HCT116 (cell line): ENCODE data around the gene CRLF1. TPM values are rescaled to one million over a fixed set of nuclear protein-coding genes. Genes with fewer than 3 reads are reported as not detected.

Source experiments
- ATAC-seq: fragments of 200-7000 bp; cut with Tn5 transposase; 2 replicates; pipeline ENCODE4 v1.9.1; 2020; ENCODE audit warnings: mild to moderate bottlenecking, moderate library complexity
- BruUV-seq: library from RNA; stranded (reverse); fragments of 400-500 nt; replicated peaks from 2 replicates; lab custom pipeline; 2021; lab: Mats Ljungman, UMichigan
- CTCF ChIA-PET: fragments of 300-600 bp; sonication (Branson Sonifier 250); formaldehyde crosslinking; loops from one replicate; lab custom pipeline; 2021; ENCODE audit warnings: antibody characterized with exemption; lab: Charles Lee
- POLR2A ChIA-PET: fragments of 300-600, 350-600 bp; sonication (Branson Sonifier 250); formaldehyde crosslinking; loops from one replicate; lab custom pipeline; 2021; ENCODE audit warnings: antibody characterized with exemption; lab: Charles Lee
- RAD21 ChIA-PET, 2 experiments: fragments of 300-600 bp; sonication (Branson Sonifier 250); formaldehyde crosslinking; loops; one replicate each; lab custom pipeline; 2023; ENCODE audit warnings: low total read pairs in 2 of 2; ENCODE audit not compliant: uncharacterized antibody in 2 of 2, unreplicated experiment in 2 of 2, low non-redundant PET in 1 of 2; lab: Charles Lee
- DNase-seq: peaks from one replicate; pipeline ENCODE4 v3.0.0-alpha.2; 2010; ENCODE audit warnings: low read depth, low spot score
- H2AFZ ChIP-seq: fragments of 200-600 bp; shearing (Covaris generic), sonication (generic); 2 replicates; pipeline ENCODE4 v1.6.1; 2017; ENCODE audit warnings: low read depth, mixed run types, mixed read lengths, antibody characterized with exemption, low read length; ENCODE audit not compliant: poor library complexity, severe bottlenecking
- H3K27ac ChIP-seq: 2 replicates; pipeline ENCODE4 v1.5.1; 2012; ENCODE audit warnings: low read depth, low read length
- H3K27me3 ChIP-seq: fragments of 200-600 bp; sonication (generic); 2 replicates; pipeline ENCODE4 v1.6.1; 2016; ENCODE audit warnings: mixed run types, low read length, mixed read lengths; ENCODE audit not compliant: insufficient read depth
- H3K36me3 ChIP-seq, 2 experiments: fragments of 200-500 bp in 1 of 2; fragments of 200-600 bp in 1 of 2; sonication (Bioruptor generic) in 1 of 2; sonication (generic) in 1 of 2; 2 replicates each; pipeline versions ENCODE4 v1.5.1 to v1.6.1; 2014 to 2016; ENCODE audit warnings: low read length in 2 of 2, inconsistent platforms in 1 of 2, mixed read lengths in 1 of 2, mixed run types in 1 of 2; ENCODE audit not compliant: insufficient read depth in 2 of 2, control insufficient read depth in 1 of 2
- H3K4me1 ChIP-seq, 2 experiments: fragments of 200-600 bp in 1 of 2; sonication (generic) in 1 of 2; 2 replicates each; pipeline versions ENCODE4 v1.5.1 to v1.6.1; 2012 to 2017; ENCODE audit warnings: low read length in 2 of 2, inconsistent platforms in 1 of 2, mild to moderate bottlenecking in 1 of 2, mixed read lengths in 1 of 2, mixed run types in 1 of 2, moderate library complexity in 1 of 2; ENCODE audit not compliant: insufficient read depth in 2 of 2, control insufficient read depth in 1 of 2
- H3K4me2 ChIP-seq: fragments of 200-600 bp; sonication (generic); 2 replicates; pipeline ENCODE4 v1.6.1; 2017; ENCODE audit warnings: mixed run types, low read length, mixed read lengths
- H3K4me3 ChIP-seq, 2 experiments: fragments of 200-600 bp in 1 of 2; sonication (generic) in 1 of 2; replicated peaks in 1 of 2; 2 replicates each; pipeline ENCODE4 v1.5.1; 2011 to 2016; ENCODE audit warnings: low read length in 2 of 2, control low read depth in 1 of 2, low read depth in 1 of 2, mild to moderate bottlenecking in 1 of 2, mixed read lengths in 1 of 2, mixed run types in 1 of 2
- H3K79me2 ChIP-seq: fragments of 200-600 bp; sonication (generic); 2 replicates; pipeline ENCODE4 v1.6.1; 2017; ENCODE audit warnings: mild to moderate bottlenecking, mixed run types, low read length, moderate library complexity, mixed read lengths; ENCODE audit not compliant: insufficient read depth
- H3K9ac ChIP-seq: fragments of 200-600 bp; sonication (generic); 2 replicates; pipeline ENCODE4 v1.6.1; 2016; ENCODE audit warnings: low read length, mixed read lengths
- H3K9me2 ChIP-seq: fragments of 200-600 bp; sonication (generic), shearing (Covaris generic); 2 replicates; pipeline ENCODE4 v1.6.1; 2017; ENCODE audit warnings: mixed run types, mild to moderate bottlenecking, moderate library complexity; ENCODE audit not compliant: insufficient read depth
- H3K9me3 ChIP-seq, 2 experiments: fragments of 200-500 bp in 1 of 2; fragments of 200-600 bp in 1 of 2; sonication (Bioruptor generic) in 1 of 2; sonication (generic) in 1 of 2; 2 replicates each; pipeline ENCODE4 v1.6.1; 2014 to 2017; ENCODE audit warnings: low read length in 2 of 2, mixed read lengths in 2 of 2, inconsistent platforms in 1 of 2, low read depth in 1 of 2, mild to moderate bottlenecking in 1 of 2, mixed run types in 1 of 2, moderate library complexity in 1 of 2; ENCODE audit not compliant: control insufficient read depth in 1 of 2, insufficient read depth in 1 of 2
- H4K20me1 ChIP-seq: fragments of 200-600 bp; sonication (generic), shearing (Covaris generic); 2 replicates; pipeline ENCODE4 v1.6.1; 2017; ENCODE audit warnings: mixed run types, mild to moderate bottlenecking, moderate library complexity; ENCODE audit not compliant: insufficient read depth
- CBX3 ChIP-seq: IDR thresholded peaks from 2 replicates; pipeline ENCODE4 v1.6.1; 2012; ENCODE audit warnings: low read depth
- CEBPB ChIP-seq: IDR thresholded peaks from 2 replicates; pipeline ENCODE4 v1.6.1; 2012; ENCODE audit warnings: low read depth
- ELF1 ChIP-seq: IDR thresholded peaks from 2 replicates; pipeline ENCODE4 v1.6.1; 2012; ENCODE audit warnings: low read depth, borderline replicate concordance
- EZH2 ChIP-seq: fragments of 200-600 bp; sonication (generic); IDR thresholded peaks from 2 replicates; pipeline ENCODE4 v1.6.1; 2017; ENCODE audit warnings: antibody characterized with exemption, mixed run types
- FOSL1 ChIP-seq: IDR thresholded peaks from 2 replicates; pipeline ENCODE4 v1.6.1; 2012; ENCODE audit warnings: low read depth
- POLR2A ChIP-seq: IDR thresholded peaks from 2 replicates; pipeline ENCODE4 v1.7.0; 2011; ENCODE audit warnings: borderline replicate concordance; ENCODE audit not compliant: insufficient read depth, insufficient read length; ENCODE audit errors: extremely low read depth
- REST ChIP-seq: IDR thresholded peaks from 2 replicates; pipeline ENCODE4 v1.6.1; 2012; ENCODE audit warnings: low read depth
- SIN3A ChIP-seq: IDR thresholded peaks from 2 replicates; pipeline ENCODE4 v1.6.1; 2012; ENCODE audit warnings: low read depth
- TCF7L2 ChIP-seq: IDR thresholded peaks from 2 replicates; pipeline ENCODE4 v1.7.0; 2011; ENCODE audit warnings: borderline replicate concordance, inconsistent platforms; ENCODE audit not compliant: insufficient read depth, insufficient read length; ENCODE audit errors: extremely low read depth
- ZFX ChIP-seq: fragments of 450-650 bp; IDR thresholded peaks from 2 replicates; pipeline ENCODE4 v1.6.1; 2017
- ZNF274 ChIP-seq: fragments of 200-500 bp; sonication (Bioruptor generic); IDR thresholded peaks from 2 replicates; pipeline ENCODE4 v1.6.1; 2014; ENCODE audit warnings: mild to moderate bottlenecking, low read depth, low read length, inconsistent platforms
- intact Hi-C: fragments of 100-400 bp; cut with micrococcal nuclease; formaldehyde crosslinking; loops from 2 replicates; pipeline ENCODE4 v1.10.0; 2022
- total RNA-seq: library from RNA; stranded (reverse); gene quantifications from one replicate; pipeline ENCODE4 v1.2.1, GENCODE V29; 2021; ENCODE audit not compliant: unreplicated experiment

CRLF1 gene
- total RNA-seq, 1 experiment from 2014 or later: 43.0 TPM

- no peak overlapping the region for H3K9ac ChIP-seq
- TF ChIP-seq ZFX: no peak
- TF ChIP-seq POLR2A: no peak
- no peak for TF ChIP-seq ELF1
- no peak for TF ChIP-seq SIN3A
- no peak for TF ChIP-seq ZNF274
- TF ChIP-seq EZH2: no peak
- no peak for TF ChIP-seq REST
- no peak for TF ChIP-seq CEBPB
- TF ChIP-seq CBX3: no peak
- no peak for TF ChIP-seq TCF7L2
- TF ChIP-seq FOSL1: no peak
These were observed 22.8 kb upstream of the CRLF1 start for GRCh38 chr19:18629166-18630088.

More at GRCh38 chr19:18629166-18630088, 22.8 kb upstream of the CRLF1 start:
- no peaks in the 10 kb centered on the region for H3K36me3 ChIP-seq
- no peak for DNase-seq
- intact Hi-C loops: no loop called here
- ATAC-seq: no peak
- BruUV-seq: no TSS peak
- CTCF ChIA-PET: no interaction called here
- H3K79me2 ChIP-seq: no peaks in the 10 kb centered on the region
- H3K27me3 ChIP-seq: no peaks in the 10 kb centered on the region
- H3K27ac ChIP-seq: no peak overlapping the region
- RAD21 ChIA-PET: no interaction called here
- no peak overlapping the region for H3K4me2 ChIP-seq
- no peaks in the 10 kb centered on the region for H3K4me1 ChIP-seq
- POLR2A ChIA-PET: no interaction called here
- H3K4me3 ChIP-seq: no peak overlapping the region
- no peaks in the 10 kb centered on the region for H4K20me1 ChIP-seq
- H2AFZ ChIP-seq: no peak overlapping the region
- no peaks in the 10 kb centered on the region for H3K9me2 ChIP-seq
- H3K9me3 ChIP-seq: no peaks in the 10 kb centered on the region
